Neural crest cell (in vitro differentiated cells): ENCODE measurements around the gene ATG2A. TPM values are rescaled to one million over a fixed set of nuclear protein-coding genes. Genes with fewer than 3 reads are reported as not detected.

Source experiments
- DNase-seq: peaks from one replicate; pipeline ENCODE4 v3.0.0; 2021; ENCODE audit warnings: low read depth, mixed read lengths, low spot score
- H3K27ac Mint-ChIP-seq: one replicate; pipeline ENCODE4 v1.8.0; 2021; ENCODE audit warnings: mild to moderate bottlenecking, mixed read lengths; ENCODE audit not compliant: unreplicated experiment
- H3K27me3 Mint-ChIP-seq: 2 replicates; pipeline ENCODE4 v1.8.0; 2021; ENCODE audit warnings: low read depth, mild to moderate bottlenecking, mixed read lengths
- H3K36me3 Mint-ChIP-seq: 2 replicates; pipeline ENCODE4 v1.8.0; 2021; ENCODE audit warnings: low read depth, mild to moderate bottlenecking, mixed read lengths
- H3K4me1 Mint-ChIP-seq: 2 replicates; pipeline ENCODE4 v1.8.0; 2021; ENCODE audit warnings: mixed read lengths
- H3K4me3 Mint-ChIP-seq: one replicate; pipeline ENCODE4 v1.8.0; 2021; ENCODE audit warnings: mild to moderate bottlenecking, mixed read lengths
- H3K9me3 Mint-ChIP-seq: 2 replicates; pipeline ENCODE4 v1.8.0; 2021; ENCODE audit warnings: mixed read lengths
- total RNA-seq: library from RNA; stranded (reverse); gene quantifications from 2 replicates; pipeline ENCODE4 v1.2.1, GENCODE V29; 2021
- TF ChIP-seq, protein P1 (sequence below): fragments of 200-600 bp; sonication (generic); conservative IDR thresholded peaks from 2 replicates; pipeline ENCODE4 v1.5.0; 2021; ENCODE audit warnings: antibody characterized with exemption, mild to moderate bottlenecking

ATG2A gene
- total RNA-seq, 1 donor from 2014 or later, result 24.8 TPM

DNA sequence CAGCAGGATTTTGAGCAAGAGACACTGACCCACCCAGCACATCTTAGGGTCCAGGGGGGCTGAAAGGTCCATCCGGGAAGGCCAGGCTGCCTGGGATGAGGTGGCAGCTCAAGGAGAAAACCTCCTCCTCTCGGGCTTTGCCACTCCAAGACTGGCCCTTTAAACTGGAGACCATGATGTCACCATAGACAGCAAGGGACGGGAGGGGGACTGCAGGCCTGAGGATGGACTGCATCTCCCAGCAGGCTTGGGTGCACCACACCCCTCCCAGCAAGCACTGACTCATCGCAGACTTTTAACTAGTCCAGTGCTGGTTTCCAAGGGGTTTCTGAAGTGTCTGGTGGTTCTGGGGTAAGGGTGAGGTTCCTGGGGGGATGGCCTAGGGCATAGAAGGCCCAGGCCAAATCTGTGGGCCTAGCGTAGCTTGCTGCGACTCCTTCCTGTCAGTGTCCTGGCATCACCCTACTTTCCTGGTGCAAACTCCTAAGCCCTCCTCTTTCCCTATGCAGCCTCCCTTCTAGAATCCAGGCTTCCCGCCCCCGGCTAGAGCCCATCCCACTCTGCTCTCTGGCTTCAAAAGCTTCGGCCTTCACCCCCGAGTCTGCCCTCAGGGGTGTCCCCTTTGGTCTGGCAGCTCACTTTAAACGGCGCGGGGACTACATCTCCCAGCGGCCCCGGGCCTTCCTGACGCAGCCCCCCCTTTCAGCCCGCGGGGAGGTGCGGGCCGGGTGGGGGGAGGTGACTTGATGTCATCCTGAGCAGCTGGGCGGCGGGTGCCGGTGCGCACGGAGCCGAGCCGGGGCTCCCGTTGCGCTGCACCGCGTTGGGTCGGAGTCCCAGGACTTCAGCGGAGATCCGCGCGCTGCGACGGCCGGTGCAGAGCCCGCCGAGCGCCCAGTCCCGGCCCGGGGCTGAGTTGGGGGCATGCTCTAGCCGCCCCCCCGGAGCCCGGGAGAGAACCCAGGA lies 7.2 kb upstream of the ATG2A start, which contains the start of gene PPP2R5B:
TSS of gene PPP2R5B (plus strand) at position 746 of the 966 bp plus-strand sequence. CDS start 1,046 bp downstream, outside the sequence.
- TF ChIP-seq, protein P1, sequence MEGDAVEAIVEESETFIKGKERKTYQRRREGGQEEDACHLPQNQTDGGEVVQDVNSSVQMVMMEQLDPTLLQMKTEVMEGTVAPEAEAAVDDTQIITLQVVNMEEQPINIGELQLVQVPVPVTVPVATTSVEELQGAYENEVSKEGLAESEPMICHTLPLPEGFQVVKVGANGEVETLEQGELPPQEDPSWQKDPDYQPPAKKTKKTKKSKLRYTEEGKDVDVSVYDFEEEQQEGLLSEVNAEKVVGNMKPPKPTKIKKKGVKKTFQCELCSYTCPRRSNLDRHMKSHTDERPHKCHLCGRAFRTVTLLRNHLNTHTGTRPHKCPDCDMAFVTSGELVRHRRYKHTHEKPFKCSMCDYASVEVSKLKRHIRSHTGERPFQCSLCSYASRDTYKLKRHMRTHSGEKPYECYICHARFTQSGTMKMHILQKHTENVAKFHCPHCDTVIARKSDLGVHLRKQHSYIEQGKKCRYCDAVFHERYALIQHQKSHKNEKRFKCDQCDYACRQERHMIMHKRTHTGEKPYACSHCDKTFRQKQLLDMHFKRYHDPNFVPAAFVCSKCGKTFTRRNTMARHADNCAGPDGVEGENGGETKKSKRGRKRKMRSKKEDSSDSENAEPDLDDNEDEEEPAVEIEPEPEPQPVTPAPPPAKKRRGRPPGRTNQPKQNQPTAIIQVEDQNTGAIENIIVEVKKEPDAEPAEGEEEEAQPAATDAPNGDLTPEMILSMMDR, result no peak
- peak within 1 kb of the TSS; percentile 100 for H3K27ac Mint-ChIP-seq
- no peaks in the 10 kb centered on the region for H3K9me3 Mint-ChIP-seq
- H3K4me1 Mint-ChIP-seq, result peaks cover 14% of the 10 kb centered on the region
- no peaks in the 10 kb centered on the region for H3K36me3 Mint-ChIP-seq
- DNase-seq, result peak; percentile 70
- peak within 1 kb of the TSS; percentile 94 for H3K4me3 Mint-ChIP-seq
- no peaks in the 10 kb centered on the region for H3K27me3 Mint-ChIP-seq

DNA sequence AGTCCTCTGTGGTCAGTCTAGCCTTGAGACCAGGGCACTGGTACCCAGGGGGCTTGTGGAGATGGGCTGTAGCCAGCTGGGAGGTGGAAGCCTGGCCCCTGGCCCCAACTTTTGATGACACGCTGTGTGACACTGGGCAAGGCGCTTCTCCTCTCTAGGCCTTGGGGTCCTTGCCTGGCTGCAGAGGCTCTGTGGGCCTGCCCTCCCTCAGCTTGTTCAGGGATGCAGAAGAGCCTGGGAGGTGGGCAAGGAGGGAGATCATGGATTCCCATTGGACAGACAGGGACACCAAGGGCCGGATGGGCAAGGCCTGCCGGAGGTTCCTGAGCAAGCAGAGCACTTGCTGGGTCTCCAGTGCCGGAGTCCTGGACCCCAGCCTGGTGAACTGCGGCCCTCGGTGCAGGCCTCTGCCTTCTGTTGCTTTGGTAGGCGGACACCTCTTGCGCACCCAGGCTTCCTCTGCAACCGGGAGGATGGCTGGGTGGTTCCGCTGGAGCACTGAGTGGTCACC lies 6.2 kb upstream of the ATG2A start:
- peak overlapping the region; percentile 49 for H3K4me3 Mint-ChIP-seq
- peaks cover 14% of the 10 kb centered on the region for H3K4me1 Mint-ChIP-seq
- H3K27ac Mint-ChIP-seq, result no peak overlapping the region
- no peaks in the 10 kb centered on the region for H3K9me3 Mint-ChIP-seq
- no peaks in the 10 kb centered on the region for H3K36me3 Mint-ChIP-seq
- TF ChIP-seq, protein P1, result no peak
- no peaks in the 10 kb centered on the region for H3K27me3 Mint-ChIP-seq
- DNase-seq, result no peak

DNA sequence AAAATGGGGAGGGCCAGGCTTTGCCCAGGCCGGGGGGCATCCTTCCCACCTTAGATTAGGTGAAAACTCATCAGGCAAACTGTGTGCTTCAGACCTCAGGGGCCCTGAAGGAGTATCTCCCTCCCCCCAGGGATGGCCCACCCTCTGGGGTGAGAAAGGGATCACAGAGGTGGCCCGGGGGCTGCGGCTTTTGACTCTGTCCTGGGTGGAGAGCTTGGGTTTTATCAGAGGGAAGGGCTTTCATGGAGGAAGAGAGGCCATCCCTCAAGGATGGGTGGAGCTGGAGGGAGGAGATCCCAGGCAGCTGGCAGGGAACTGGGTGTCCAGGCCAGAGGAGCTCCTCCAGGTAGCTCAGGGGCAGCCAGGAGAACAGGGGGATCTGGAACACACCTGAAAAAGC lies 4.4 kb upstream of the ATG2A start:
- no peak overlapping the region for H3K4me3 Mint-ChIP-seq
- H3K36me3 Mint-ChIP-seq, result no peaks in the 10 kb centered on the region
- TF ChIP-seq, protein P1, result no peak
- no peaks in the 10 kb centered on the region for H3K9me3 Mint-ChIP-seq
- peaks cover 31% of the 10 kb centered on the region for H3K4me1 Mint-ChIP-seq
- no peak overlapping the region for H3K27ac Mint-ChIP-seq
- no peak for DNase-seq
- no peaks in the 10 kb centered on the region for H3K27me3 Mint-ChIP-seq

DNA sequence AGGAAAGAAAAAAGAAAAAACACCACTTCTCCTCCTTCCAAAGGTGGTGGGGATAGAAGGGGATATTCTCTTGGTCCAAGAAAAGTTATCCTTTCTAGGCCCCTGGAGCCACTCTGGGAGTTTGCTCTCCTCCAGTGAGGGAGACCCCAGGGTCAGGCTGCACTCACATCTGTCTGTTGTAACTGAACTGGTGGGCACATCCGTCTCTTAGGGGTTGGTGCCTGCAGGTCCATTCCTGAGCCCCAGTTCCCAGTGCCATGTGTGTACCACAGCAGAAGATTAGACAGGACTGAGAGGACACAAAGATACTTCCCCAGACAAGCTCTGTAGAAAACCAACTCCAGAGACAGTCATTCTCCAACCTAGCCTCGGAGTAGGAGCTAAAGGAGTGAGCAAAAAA lies 3.1 kb upstream of the ATG2A start:
- DNase-seq, result no peak
- Mint-ChIP-seq H3K27ac (peak overlapping the region; percentile 19), H3K36me3 (no peaks in the 10 kb centered on the region), H3K4me3 (no peak overlapping the region), H3K4me1 (peaks cover 35% of the 10 kb centered on the region), H3K27me3 (no peaks in the 10 kb centered on the region), H3K9me3 (no peaks in the 10 kb centered on the region)
- TF ChIP-seq, protein P1, result no peak

DNA sequence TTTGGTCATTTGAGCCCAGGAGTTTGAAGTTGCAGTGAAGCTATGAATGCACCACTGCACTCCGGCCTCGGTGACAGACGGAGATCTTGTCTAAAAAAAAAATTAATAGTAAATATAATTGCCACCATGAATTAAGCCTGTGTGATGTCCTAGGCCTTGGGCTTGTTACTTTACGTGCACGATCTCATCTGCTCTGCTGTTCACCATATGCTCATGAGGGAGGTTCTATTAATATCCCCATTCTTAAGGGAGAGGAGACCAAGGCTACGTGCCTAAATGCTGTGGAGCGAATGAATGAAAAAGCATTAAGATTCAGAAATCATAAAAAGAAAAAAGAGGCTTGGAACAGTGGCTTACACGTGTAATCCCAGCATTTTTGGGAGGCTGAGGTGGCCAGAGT lies 2.6 kb upstream of the ATG2A start:
- no peaks in the 10 kb centered on the region for H3K36me3 Mint-ChIP-seq

More for the DNA sequence above, 2.6 kb upstream of the ATG2A start:
- Mint-ChIP-seq H3K27me3 (no peaks in the 10 kb centered on the region), H3K4me3 (no peak overlapping the region), H3K9me3 (no peaks in the 10 kb centered on the region), H3K27ac (no peak overlapping the region), H3K4me1 (peaks cover 33% of the 10 kb centered on the region)
- TF ChIP-seq, protein P1, result no peak
- no peak for DNase-seq
